ENCODE data around the gene CPXM2. TPM values are rescaled to one million over a fixed set of nuclear protein-coding genes. Genes with fewer than 3 reads are reported as not detected.

The CPXM2 gene
- total and polyA plus RNA-seq, 9 of the 15 experiments (the other 6 are each of a cell fraction or from before 2014, with no cell fraction given): not detected

DNA sequence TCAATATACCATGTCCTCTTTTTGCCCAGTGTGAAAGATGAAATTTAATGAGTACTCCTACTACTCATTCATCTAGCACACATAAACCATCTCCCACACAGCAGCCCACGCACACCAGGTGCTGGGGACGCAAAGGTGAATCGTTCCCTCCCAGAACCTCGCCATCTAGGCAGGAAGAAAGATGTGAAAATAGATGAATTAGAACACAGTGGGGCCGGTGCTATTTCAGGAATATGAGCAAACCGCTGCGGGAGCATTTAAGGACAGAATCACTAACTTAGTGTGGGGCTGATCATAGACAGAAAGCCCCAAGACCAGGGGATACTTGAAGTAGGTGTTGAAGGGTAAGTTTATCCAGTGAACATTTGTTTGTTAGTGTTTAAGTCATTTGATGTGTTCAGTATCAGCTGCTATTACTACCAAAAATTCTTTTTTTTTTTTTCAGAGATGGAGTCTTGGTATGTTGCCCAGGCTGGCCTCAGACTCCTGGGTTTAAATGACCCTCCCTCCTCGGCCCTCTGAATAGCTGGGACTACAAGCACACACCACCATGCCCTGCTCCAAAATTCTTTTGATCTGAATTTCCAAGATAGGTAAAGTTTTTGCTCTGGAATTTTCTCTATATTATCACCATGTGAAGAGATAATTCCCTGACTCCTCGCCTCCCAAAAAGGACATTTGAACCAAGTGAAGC, 48.8 kb downstream of the CPXM2 start (continued):
- TF ChIP-seq, protein P1, sequence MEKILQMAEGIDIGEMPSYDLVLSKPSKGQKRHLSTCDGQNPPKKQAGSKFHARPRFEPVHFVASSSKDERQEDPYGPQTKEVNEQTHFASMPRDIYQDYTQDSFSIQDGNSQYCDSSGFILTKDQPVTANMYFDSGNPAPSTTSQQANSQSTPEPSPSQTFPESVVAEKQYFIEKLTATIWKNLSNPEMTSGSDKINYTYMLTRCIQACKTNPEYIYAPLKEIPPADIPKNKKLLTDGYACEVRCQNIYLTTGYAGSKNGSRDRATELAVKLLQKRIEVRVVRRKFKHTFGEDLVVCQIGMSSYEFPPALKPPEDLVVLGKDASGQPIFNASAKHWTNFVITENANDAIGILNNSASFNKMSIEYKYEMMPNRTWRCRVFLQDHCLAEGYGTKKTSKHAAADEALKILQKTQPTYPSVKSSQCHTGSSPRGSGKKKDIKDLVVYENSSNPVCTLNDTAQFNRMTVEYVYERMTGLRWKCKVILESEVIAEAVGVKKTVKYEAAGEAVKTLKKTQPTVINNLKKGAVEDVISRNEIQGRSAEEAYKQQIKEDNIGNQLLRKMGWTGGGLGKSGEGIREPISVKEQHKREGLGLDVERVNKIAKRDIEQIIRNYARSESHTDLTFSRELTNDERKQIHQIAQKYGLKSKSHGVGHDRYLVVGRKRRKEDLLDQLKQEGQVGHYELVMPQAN (IDR thresholded peaks at IDR 0.05; ENCODE audit: borderline replicate concordance): no peak
- no peak for TF ChIP-seq RBM22 (IDR thresholded peaks at IDR 0.05; ENCODE audit: low read depth, low read length, poor library complexity, severe bottlenecking)
- no peak for TF ChIP-seq BCOR (IDR thresholded peaks at IDR 0.05)
- no peak for TF ChIP-seq CBFA2T3 (IDR thresholded peaks at IDR 0.05)
- no peak for TF ChIP-seq ZNF551 (CRISPR knock-in tag; IDR thresholded peaks at IDR 0.05)

GRCh38 chr10:123841560-123841959, 50.0 kb downstream of the CPXM2 start:
- CTCF ChIA-PET (ENCODE audit: low intra/inter-chr PET ratio): no interaction called here
- ATAC-seq (no peak), FAIRE-seq (no peak), DNase-seq (ENCODE audit: extremely low read depth in 1 of 4, low spot score in 3 of 4) (no peak)
- Histone ChIP-seq H3K27me3 (ENCODE audit: control insufficient read depth in 2 of 2, insufficient read depth in 2 of 2, low read length in 2 of 2) (no peaks in the 10 kb centered on the region), H3K9ac (ENCODE audit: insufficient read depth in 1 of 2, low read depth in 2 of 2, low read length in 2 of 2) (no peak overlapping the region), H2AFZ (ENCODE audit: low read depth, low read length) (no peak overlapping the region), H3K4me2 (ENCODE audit: insufficient read depth, low read length) (no peak overlapping the region), H3K36me3 (ENCODE audit: control insufficient read depth, insufficient read depth, low read length) (no peaks in the 10 kb centered on the region), H3K9me3 (replicated peaks; ENCODE audit: control insufficient read depth, insufficient read depth, low read depth, low read length) (no peaks in the 10 kb centered on the region), H3K27ac (ENCODE audit: extremely low read depth, low read depth, low read length) (no peak overlapping the region), H3K9me1 (ENCODE audit: control insufficient read depth, insufficient read depth, low read length) (no peaks in the 10 kb centered on the region), H3K4me1 (replicated peaks in 1 of 2; ENCODE audit: control insufficient read depth in 2 of 2, insufficient read depth in 2 of 2, low read length in 2 of 2) (no peaks in the 10 kb centered on the region), H3K79me2 (ENCODE audit: control insufficient read depth, insufficient read depth, low read length) (no peaks in the 10 kb centered on the region), H3K4me3 (no peak overlapping the region), H4K20me1 (replicated peaks; ENCODE audit: control insufficient read depth, insufficient read depth, low read length) (no peaks in the 10 kb centered on the region)
- in situ Hi-C loops (cut with MboI) (no loop called here), intact Hi-C loops (cut with micrococcal nuclease) (no loop called here)
- POLR2A ChIA-PET: no interaction called here
- TF ChIP-seq ZNF197 (CRISPR knock-in tag; IDR thresholded peaks at IDR 0.05; ENCODE audit: low read depth) (no peak), ZBTB8A (IDR thresholded peaks at IDR 0.05; ENCODE audit: partially characterized antibody) (no peak), L3MBTL2 (IDR thresholded peaks at IDR 0.05) (no peak), ZNF449 (CRISPR knock-in tag; IDR thresholded peaks at IDR 0.05) (no peak), TAL1 (IDR thresholded peaks at IDR 0.05) (no peak), ZNF696 (CRISPR knock-in tag; conservative IDR thresholded peaks at IDR 0.05) (no peak), TFAP4 (CRISPR knock-in tag; IDR thresholded peaks at IDR 0.05; ENCODE audit: borderline replicate concordance) (no peak)
- TF ChIP-seq, protein P2, sequence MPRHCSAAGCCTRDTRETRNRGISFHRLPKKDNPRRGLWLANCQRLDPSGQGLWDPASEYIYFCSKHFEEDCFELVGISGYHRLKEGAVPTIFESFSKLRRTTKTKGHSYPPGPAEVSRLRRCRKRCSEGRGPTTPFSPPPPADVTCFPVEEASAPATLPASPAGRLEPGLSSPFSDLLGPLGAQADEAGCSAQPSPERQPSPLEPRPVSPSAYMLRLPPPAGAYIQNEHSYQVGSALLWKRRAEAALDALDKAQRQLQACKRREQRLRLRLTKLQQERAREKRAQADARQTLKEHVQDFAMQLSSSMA (CRISPR knock-in tag; IDR thresholded peaks at IDR 0.05): no peak
- TF ChIP-seq, protein P1 (IDR thresholded peaks at IDR 0.05; ENCODE audit: borderline replicate concordance): no peak
- no TSS peak for BruUV-seq (replicated peaks)
- WGBS (ENCODE audit: insufficient coverage, low coverage, missing lambda C conversion rate): 0% methylated on average over 2 of the region's 2 CpGs

Measured in K562 (cell line).